Activated naive CD8-positive, alpha-beta T cell treated with anti-CD3 and anti-CD28 coated beads, Interleukin-2, amount 10 ng/mL, durations not matched to agents 7 days and 5 days (primary cell): ENCODE data around the gene NFXL1. TPM values are rescaled to one million over a fixed set of nuclear protein-coding genes. Genes with fewer than 3 reads are reported as not detected.

Experiments
- ATAC-seq: fragments of 150-1000 bp; cut with Tn5 transposase; one replicate; pipeline ENCODE4 v1.10.0; 2021; ENCODE audit warnings: low read depth, moderate library complexity
- POLR2A ChIA-PET: fragments of 350-600 bp; sonication (Branson Sonifier 250); formaldehyde crosslinking; loops from one replicate; lab custom pipeline; 2021; ENCODE audit warnings: antibody characterized with exemption; lab: Charles Lee
- DNase-seq: peaks from one replicate; pipeline ENCODE4 v3.0.0; 2021
- H3K27ac Mint-ChIP-seq: one replicate; pipeline ENCODE4 v1.8.0; 2022; ENCODE audit warnings: mild to moderate bottlenecking, mixed read lengths
- H3K27me3 Mint-ChIP-seq: one replicate; pipeline ENCODE4 v1.8.0; 2022; ENCODE audit warnings: mild to moderate bottlenecking, moderate library complexity, mixed read lengths
- H3K36me3 Mint-ChIP-seq: one replicate; pipeline ENCODE4 v1.8.0; 2021; ENCODE audit warnings: mild to moderate bottlenecking, mixed read lengths
- H3K4me1 Mint-ChIP-seq: one replicate; pipeline ENCODE4 v1.8.0; 2021; ENCODE audit warnings: mixed read lengths
- H3K4me3 Mint-ChIP-seq: one replicate; pipeline ENCODE4 v1.8.0; 2022; ENCODE audit warnings: mild to moderate bottlenecking, moderate library complexity, mixed read lengths
- H3K9me3 Mint-ChIP-seq: one replicate; pipeline ENCODE4 v1.8.0; 2021; ENCODE audit warnings: mixed read lengths
- total RNA-seq, 2 experiments: library from RNA; stranded (reverse); gene quantifications; one replicate each; pipeline ENCODE4 v1.2.3, GENCODE V29; 2021

The NFXL1 gene
- total RNA-seq, 2 experiments from 2014 or later = 10.3 TPM

DNA sequence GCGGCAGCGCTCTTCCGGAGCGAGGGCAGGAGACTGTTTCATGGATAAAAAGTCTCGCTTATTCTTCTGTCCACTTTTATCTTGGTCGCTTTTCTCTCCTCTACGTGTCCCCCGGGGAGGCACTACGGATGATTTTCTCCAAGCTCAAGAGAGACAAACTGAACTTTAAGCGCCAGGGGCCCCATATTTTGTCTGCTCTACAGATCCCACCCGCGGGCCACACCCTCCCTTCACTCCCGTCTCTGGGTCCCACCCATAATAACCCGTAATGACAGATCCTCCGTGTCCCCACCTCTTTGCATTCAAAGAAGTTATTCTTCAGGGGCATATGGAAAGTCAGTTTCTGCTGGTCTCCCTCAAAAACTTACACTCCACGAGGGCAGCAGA lies 76.5 kb downstream of the NFXL1 start, which contains the start of gene CORIN:
Gene CORIN, minus strand, starts transcription at position 160 of the 387 bp plus-strand sequence. Its CDS starts 118 bp downstream, at position 42.
- DNase-seq (no peak), ATAC-seq (no peak)
- H3K27ac Mint-ChIP-seq = peak within 1 kb of the TSS; percentile 13
- H3K9me3 Mint-ChIP-seq = no peaks in the 10 kb centered on the region
- H3K4me1 Mint-ChIP-seq = peaks cover 22% of the 10 kb centered on the region
- peaks cover 2% of the 10 kb centered on the region for H3K27me3 Mint-ChIP-seq
- POLR2A ChIA-PET = interaction anchor here (0.7 to 1.7 kb wide), 4 partner anchors 133 to 301 kb away, joined by 3 to 5 read pairs (median 4); partner anchors contain the start of gene TXK
- peaks cover 7% of the 10 kb centered on the region for H3K36me3 Mint-ChIP-seq
- H3K4me3 Mint-ChIP-seq = peak within 1 kb of the TSS; percentile 88

DNA sequence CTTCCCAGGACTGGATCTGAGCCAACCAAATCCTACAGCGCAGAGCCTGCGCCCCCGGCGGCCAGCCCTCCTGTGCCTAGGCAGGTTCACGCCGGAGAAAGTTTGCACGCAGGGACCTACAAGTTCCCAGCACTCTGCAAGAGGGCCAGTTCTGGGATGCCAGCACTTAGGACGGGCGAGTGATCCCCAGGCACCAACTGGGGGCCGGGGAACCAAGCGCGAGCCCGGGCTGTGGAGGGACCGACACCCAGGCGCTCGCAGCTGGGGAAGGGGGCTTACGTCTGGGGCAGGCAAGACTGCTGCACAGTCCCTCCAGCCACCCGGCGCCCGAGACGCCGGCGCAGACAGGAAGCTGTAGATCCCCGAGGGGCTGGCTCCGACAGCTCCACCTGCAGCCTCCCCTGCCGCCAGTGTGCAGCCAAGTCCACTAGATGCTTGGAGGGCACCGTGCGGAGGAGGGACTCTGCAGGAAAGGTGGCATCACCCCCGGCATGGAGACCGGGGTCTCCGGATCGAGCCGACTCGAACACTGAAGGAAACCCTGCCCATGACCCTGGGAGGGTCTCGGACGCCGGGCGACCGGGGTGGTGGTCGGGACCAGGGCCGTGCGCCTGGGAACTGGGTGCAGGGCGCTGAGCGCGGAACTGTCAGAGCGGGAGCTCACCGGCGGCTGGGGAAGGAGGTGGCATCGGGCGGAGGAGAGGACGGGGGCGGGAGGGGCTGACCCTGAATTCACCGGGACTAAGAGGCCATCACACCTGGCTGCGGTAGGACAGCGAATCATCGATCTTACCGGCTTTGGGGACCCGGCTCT lies 77.1 kb downstream of the NFXL1 start:
- peak overlapping the region; percentile 88 for H3K4me3 Mint-ChIP-seq
- ATAC-seq (peak; percentile 81), DNase-seq (peak; percentile 74)
- H3K9me3 Mint-ChIP-seq = no peaks in the 10 kb centered on the region
- H3K27ac Mint-ChIP-seq = peak overlapping the region; percentile 13
- H3K27me3 Mint-ChIP-seq = peaks cover 2% of the 10 kb centered on the region
- POLR2A ChIA-PET = interaction anchor here (0.7 to 1.7 kb wide), 7 partner anchors 10 to 301 kb away, joined by 3 to 7 read pairs (median 4); partner anchors contain the start of gene TXK
- H3K36me3 Mint-ChIP-seq = peaks cover 7% of the 10 kb centered on the region
- peaks cover 22% of the 10 kb centered on the region for H3K4me1 Mint-ChIP-seq

DNA sequence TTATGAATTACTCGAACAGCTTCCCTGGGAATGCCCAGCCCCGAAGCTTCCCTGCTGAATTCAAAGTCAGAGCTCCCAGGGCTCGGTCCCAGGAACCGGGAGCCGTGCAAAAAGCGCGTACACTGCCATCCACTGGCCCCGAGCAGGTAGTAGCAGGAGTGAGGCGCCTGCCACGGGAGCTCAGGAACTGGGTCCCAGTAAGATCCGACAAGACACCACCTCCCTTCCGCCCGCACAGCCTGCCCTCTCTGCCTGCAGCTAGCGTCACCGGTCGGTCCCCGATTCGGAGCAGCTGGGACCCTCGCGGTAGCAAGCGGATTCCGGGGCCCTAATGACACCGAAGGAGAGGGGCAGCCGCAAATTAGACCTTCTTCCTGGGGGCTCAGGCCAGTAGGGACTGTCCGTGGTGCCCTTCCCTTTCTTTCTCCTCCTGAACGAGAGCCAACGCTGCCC lies 77.7 kb downstream of the NFXL1 start:
- DNase-seq (peak; percentile 68), ATAC-seq (peak; percentile 81)
- Mint-ChIP-seq H3K4me3 (peak overlapping the region; percentile 88), H3K9me3 (no peaks in the 10 kb centered on the region), H3K4me1 (peaks cover 26% of the 10 kb centered on the region), H3K27ac (peak overlapping the region; percentile 13), H3K27me3 (peaks cover 2% of the 10 kb centered on the region), H3K36me3 (peaks cover 6% of the 10 kb centered on the region)
- POLR2A ChIA-PET = interaction anchor here (1.1 to 1.7 kb wide), 6 partner anchors 9 to 302 kb away, joined by 3 to 7 read pairs (median 4); no protein-coding TSS in a partner anchor

DNA sequence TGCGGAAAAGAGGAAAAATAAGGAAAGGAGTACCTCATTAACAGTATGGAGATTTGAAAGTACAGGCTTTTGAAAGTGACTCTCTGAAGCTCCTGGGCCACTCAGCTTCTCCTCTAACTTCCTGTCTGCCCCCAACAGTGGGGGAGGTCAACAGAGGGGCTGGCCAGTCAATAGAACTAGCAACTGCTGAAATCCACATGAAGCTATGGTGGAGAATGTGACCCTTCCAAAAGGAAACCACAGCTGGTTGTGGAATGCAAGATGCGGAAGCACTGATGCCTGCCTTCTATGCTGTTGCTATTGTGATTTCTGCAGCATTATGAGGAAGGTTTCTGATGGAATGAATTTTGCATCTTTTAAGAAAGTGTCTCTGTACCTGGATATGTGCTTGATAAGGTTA lies 78.9 kb downstream of the NFXL1 start:
- H3K9me3 Mint-ChIP-seq = no peaks in the 10 kb centered on the region
- H3K4me3 Mint-ChIP-seq = peak overlapping the region; percentile 88
- H3K36me3 Mint-ChIP-seq = peaks cover 6% of the 10 kb centered on the region
- DNase-seq (no peak), ATAC-seq (no peak)
- peaks cover 2% of the 10 kb centered on the region for H3K27me3 Mint-ChIP-seq
- H3K4me1 Mint-ChIP-seq = peaks cover 37% of the 10 kb centered on the region
- H3K27ac Mint-ChIP-seq = no peak overlapping the region
- POLR2A ChIA-PET = interaction anchor here (0.6 kb wide), 1 partner anchor 303 kb away, joined by 3 read pairs; no protein-coding TSS in a partner anchor

DNA sequence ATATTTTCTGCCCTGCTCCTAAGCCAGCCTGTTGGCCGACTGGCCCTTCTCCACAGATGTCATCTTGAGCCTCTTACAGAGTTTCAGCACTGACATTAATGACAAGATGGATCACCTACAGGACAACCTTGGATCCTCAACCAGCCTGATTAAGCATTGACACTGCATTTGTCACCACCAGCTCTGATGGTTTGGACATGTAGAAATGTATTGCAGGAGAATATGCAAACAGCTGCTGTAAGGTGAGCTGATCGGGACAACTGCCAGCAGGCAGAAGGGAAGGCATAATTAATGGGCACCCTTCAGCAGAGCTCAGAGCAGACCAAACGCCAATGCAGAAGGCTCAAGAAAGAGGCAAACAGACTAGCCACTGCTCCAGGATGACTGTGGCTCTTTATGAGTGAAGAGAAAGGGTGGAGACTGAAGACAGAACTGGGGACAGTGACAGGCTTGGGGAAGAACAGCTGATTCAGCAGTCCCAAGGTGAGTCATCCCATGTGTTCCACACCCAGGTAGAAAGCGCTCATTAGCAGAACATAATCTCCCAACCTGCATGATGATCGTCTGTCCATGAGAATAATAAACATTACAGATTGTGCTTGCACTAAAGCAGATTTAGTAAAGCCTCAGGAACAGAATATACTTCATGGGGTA lies 83.2 kb downstream of the NFXL1 start:
- Mint-ChIP-seq H3K36me3 (peaks cover 6% of the 10 kb centered on the region), H3K9me3 (no peaks in the 10 kb centered on the region), H3K4me1 (peaks cover 56% of the 10 kb centered on the region), H3K27me3 (peaks cover 5% of the 10 kb centered on the region), H3K4me3 (peak overlapping the region; percentile 60), H3K27ac (peak overlapping the region; percentile 17)
- POLR2A ChIA-PET = no interaction called here
- no peak for DNase-seq
- peak; percentile 2 for ATAC-seq

DNA sequence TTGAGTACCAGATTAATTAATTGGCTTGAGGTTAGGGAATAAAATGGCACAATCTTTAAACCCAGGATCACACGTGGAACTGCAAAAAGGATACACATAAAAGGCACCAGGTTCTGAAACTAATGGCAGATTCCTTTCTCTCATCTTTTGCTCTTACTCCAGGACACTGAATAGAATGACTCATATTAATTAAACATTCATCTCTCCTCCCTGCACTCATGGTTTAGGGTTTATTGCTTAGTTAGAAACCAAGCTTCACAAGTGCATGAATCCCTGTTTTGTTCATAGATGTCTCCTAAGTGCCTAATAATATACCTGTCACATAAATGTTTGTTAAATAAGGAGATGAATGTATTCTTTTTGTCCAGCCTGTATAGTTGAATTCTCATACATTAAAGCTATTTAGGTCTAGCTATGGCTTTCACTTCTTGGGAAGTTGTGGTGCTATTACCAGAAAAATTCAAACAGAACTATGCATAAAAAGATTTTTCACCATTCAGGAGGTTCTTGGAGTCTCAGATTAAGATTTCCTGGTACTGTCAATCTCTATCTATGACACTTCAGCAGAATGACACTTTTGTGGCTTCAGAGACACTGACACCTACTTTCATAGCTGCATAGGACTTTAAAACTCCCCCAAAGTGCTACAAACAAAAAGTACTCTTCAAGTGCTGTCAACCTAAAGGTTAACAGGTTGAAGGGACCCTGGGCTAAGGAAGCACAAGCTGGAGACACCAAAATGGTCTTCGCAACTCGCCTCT lies 83.9 kb downstream of the NFXL1 start:
- POLR2A ChIA-PET = no interaction called here
- peak overlapping the region; percentile 49 for H3K27ac Mint-ChIP-seq
- peak overlapping the region; percentile 60 for H3K4me3 Mint-ChIP-seq
- peaks cover 7% of the 10 kb centered on the region for H3K27me3 Mint-ChIP-seq
- ATAC-seq (peak; percentile 74), DNase-seq (no peak)
- H3K36me3 Mint-ChIP-seq = peaks cover 6% of the 10 kb centered on the region
- no peaks in the 10 kb centered on the region for H3K9me3 Mint-ChIP-seq
- H3K4me1 Mint-ChIP-seq = peaks cover 50% of the 10 kb centered on the region

DNA sequence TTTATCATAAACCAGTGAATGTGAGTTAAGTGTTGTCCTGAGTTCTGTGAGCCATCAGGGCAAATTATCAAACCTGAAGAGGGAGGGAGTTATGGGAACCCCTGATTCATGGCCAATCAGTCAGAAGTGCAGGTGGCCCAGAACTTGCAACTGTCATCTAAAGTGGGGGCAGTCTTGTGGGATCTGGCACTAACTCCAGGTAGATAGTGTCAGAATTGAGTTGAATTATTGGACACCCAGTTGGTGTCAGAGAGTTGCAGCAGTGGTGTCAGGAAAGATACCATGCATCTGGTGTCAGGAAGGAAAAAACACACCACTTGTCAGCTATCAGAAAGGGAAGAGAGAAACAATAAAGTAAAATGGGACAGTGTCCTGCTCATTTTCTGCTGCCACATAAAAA lies 84.9 kb downstream of the NFXL1 start:
- H3K4me3 Mint-ChIP-seq = peak overlapping the region; percentile 12
- H3K9me3 Mint-ChIP-seq = no peaks in the 10 kb centered on the region
- no peak overlapping the region for H3K27ac Mint-ChIP-seq
- H3K27me3 Mint-ChIP-seq = peaks cover 7% of the 10 kb centered on the region
- ATAC-seq (no peak), DNase-seq (no peak)
- POLR2A ChIA-PET = no interaction called here
- H3K4me1 Mint-ChIP-seq = peaks cover 47% of the 10 kb centered on the region
- peaks cover 6% of the 10 kb centered on the region for H3K36me3 Mint-ChIP-seq

DNA sequence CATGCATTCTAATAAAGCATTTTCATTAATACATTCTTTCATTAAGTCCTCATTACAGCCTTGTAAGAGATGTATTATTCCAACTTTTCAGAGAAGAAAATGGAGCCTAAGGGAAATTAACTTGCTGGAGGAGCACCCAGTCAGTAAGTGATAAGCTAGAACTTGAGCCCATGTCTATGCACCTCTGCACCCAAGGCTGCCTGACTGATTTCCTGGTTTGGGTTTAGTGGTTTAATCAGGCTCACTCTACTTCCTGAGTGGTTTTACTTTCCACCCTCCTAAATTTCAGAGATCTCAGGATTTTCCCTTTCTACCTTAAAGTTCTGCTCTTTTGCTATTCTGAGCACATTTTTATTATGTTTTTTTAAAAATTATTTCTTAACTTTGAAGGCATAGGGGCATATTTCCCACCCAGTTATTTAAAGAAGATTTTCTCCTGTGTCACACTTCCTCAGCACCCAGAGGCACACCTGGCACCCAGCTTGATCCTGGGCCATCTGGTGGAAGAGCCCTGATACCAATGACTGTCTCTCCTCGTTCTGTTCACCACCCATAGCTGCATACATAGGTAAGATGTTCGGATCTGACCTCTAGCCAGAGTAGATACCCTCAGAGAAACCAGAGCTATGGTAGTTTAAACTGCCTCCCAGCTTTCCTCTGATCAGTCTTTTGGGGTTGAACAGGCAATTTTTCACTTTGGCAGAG lies 86.9 kb downstream of the NFXL1 start:
- Mint-ChIP-seq H3K4me1 (peaks cover 47% of the 10 kb centered on the region), H3K4me3 (peak overlapping the region; percentile 53), H3K36me3 (no peaks in the 10 kb centered on the region), H3K9me3 (no peaks in the 10 kb centered on the region), H3K27me3 (peaks cover 12% of the 10 kb centered on the region), H3K27ac (no peak overlapping the region)
- DNase-seq (no peak), ATAC-seq (peak; percentile 54)
- POLR2A ChIA-PET = interaction anchor here (1.3 to 1.5 kb wide), 2 partner anchors 9 to 12 kb away, joined by 4 to 7 read pairs; no protein-coding TSS in a partner anchor

DNA sequence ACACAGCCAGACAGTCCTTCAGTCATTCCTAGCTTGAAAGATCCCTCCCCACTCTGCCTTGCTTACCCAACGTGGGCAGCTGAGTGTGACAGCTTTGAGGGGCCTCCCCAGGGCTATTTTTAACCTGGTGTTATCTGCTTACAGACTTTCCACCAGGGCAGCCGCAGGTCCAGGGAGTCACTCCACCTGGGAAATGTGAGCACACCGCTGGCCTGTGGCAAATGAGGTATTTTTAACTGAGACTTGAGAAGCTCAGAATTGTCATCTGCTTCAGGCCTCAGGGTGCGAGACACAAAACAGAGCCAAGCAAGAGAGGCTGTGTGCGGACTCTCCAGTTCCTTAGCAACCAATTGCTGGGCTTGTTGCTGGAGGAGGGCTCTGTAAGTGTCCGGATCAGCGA lies 89.5 kb downstream of the NFXL1 start:
- Mint-ChIP-seq H3K36me3 (no peaks in the 10 kb centered on the region), H3K4me1 (peaks cover 27% of the 10 kb centered on the region), H3K9me3 (no peaks in the 10 kb centered on the region), H3K27ac (no peak overlapping the region), H3K27me3 (peaks cover 15% of the 10 kb centered on the region), H3K4me3 (no peak overlapping the region)
- ATAC-seq (no peak), DNase-seq (no peak)
- POLR2A ChIA-PET = no interaction called here

DNA sequence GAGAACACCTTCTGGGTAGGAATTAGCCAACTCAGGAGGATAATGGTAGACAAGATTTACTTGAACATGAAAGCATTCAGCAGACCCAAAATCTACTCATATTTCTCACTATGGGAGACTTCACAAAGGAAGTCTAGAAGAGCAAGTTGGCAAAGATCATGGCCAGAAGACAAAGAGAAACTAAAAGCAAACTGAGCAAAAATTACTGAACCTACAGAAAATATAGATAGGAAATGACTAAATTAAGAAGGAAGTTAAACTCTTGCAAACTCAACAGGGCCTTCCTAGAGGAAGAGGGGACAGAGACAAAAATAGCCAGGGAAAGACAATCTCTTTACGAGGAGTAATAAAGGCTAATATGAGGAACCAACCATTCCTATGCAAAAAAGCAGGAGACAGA lies 95.2 kb downstream of the NFXL1 start:
- peaks cover 2% of the 10 kb centered on the region for H3K36me3 Mint-ChIP-seq
- H3K27ac Mint-ChIP-seq = peak overlapping the region; percentile 7
- peaks cover 19% of the 10 kb centered on the region for H3K27me3 Mint-ChIP-seq
- H3K9me3 Mint-ChIP-seq = no peaks in the 10 kb centered on the region
- ATAC-seq (no peak), DNase-seq (no peak)
- POLR2A ChIA-PET = no interaction called here
- peaks cover 10% of the 10 kb centered on the region for H3K4me1 Mint-ChIP-seq
- H3K4me3 Mint-ChIP-seq = peak overlapping the region; percentile 6

DNA sequence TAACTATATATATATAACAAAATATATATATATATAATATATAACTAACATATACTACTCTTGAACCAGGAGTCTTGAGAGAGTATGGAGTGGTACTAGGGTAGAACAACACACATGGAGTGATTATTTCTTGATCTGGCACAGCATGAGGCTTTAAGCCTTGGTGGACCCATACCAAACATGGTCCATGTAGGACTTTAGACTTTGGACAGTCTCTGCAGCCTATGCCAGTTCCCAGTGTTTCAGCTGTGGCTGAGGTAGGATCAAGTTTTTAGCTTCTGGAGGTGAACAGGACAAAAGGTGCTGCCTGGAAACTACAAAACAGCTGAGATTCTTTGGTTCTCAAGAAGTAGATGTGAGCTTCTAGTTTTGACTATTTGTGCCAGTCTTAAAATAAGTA lies 97.1 kb downstream of the NFXL1 start:
- Mint-ChIP-seq H3K4me3 (no peak overlapping the region), H3K9me3 (no peaks in the 10 kb centered on the region), H3K4me1 (peaks cover 10% of the 10 kb centered on the region), H3K36me3 (peaks cover 2% of the 10 kb centered on the region), H3K27me3 (peaks cover 21% of the 10 kb centered on the region), H3K27ac (no peak overlapping the region)
- ATAC-seq (no peak), DNase-seq (no peak)
- POLR2A ChIA-PET = no interaction called here

DNA sequence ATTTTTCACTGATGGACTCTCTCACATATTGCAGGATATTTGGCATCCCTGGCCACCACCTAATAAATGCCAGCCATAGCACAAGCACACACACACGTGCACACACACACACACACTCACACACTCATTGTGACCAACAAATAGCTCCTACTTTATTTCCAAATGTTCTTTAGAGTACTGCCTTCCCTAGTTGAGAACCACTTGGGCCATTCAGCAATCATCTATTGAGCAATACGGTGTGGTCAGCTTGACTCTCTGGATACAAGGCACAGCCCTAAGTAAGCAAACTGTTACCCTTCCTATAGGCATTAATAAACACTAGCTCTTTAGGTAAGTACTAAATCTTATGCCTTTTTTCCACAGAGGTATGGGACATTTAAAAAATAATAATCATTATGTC lies 97.6 kb downstream of the NFXL1 start:
- Mint-ChIP-seq H3K27ac (no peak overlapping the region), H3K4me1 (peaks cover 10% of the 10 kb centered on the region), H3K9me3 (no peaks in the 10 kb centered on the region), H3K4me3 (no peak overlapping the region), H3K36me3 (peaks cover 2% of the 10 kb centered on the region), H3K27me3 (peaks cover 19% of the 10 kb centered on the region)
- no peak for DNase-seq
- POLR2A ChIA-PET = no interaction called here
- no peak for ATAC-seq
